ENCODE results near the gene SSBP1.
A peak's percentile ranks its signal among the peaks of the same experiment; 100 is the strongest.
"Not testable (repeated sequence)": the region's sequence is repeated elsewhere in the genome, so short reads cannot be mapped to it uniquely, and the experiment has no call there.

Gene SSBP1

GRCh38 chr7:141737836-141738591, at the start of gene SSBP1:
TSS of gene SSBP1 (plus strand) at chr7:141738358. CDS start at chr7:141739167, 809 bp downstream.
- peak; percentile 95 for DNase-seq

DNA sequence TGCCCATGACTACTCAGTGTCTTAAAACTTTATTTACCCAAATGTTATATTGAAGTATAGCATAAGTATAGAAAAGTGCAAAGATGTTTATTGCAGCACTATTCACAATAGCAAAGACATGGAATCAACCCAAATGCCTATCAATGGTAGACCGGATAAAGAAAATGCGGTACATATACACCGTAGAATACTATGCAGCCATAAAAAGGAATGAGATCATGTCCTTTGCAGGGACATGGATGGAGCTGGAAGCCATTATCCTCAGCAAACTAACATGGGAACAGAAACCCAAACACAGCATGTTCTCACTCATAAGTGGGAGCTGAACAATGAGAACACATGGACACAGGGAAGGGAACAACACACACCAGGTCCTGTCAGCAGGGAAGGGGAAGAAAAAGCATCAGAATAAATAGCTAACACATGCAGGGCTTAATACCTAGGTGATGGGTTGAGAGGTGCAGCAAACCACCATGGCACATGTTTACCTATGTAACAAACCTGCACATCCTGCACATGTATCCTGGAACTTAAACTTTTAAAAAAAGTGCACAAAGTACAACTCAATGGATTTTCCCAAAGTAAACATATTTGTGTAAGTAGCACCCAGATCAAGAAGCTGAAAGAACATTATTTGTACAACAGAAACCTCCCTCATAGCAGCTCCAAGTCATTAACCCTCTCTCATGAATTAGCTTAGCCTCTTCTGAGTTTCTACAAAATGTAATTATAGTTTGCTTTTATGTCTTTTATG, 48.9 kb upstream of the SSBP1 start:
- DNase-seq, result not testable (repeated sequence)

- no peak for DNase-seq
Observed at GRCh38 chr7:141691540-141691939, 46.6 kb upstream of the SSBP1 start.

DNA sequence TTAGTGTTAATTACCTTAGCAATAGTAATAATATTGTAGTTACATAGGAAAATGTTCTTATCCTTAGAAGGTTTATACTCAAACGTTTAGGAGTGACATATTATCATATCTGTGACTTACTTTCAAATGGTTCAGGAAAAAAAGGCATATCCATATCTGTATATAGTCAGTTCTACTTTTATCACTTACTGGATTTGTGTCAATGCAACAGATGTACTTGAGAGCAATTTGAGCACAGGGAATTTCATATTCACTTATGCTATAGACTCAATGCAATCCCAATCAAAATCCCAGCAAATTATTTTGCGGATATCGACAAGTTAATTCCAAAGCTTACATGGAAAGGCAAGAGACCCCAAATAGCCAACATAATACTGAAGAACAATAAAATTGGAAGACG, 46.2 kb upstream of the SSBP1 start:
- no peak for DNase-seq

- no peak for DNase-seq
Observed at GRCh38 chr7:141693082-141693481, 45.1 kb upstream of the SSBP1 start.

DNA sequence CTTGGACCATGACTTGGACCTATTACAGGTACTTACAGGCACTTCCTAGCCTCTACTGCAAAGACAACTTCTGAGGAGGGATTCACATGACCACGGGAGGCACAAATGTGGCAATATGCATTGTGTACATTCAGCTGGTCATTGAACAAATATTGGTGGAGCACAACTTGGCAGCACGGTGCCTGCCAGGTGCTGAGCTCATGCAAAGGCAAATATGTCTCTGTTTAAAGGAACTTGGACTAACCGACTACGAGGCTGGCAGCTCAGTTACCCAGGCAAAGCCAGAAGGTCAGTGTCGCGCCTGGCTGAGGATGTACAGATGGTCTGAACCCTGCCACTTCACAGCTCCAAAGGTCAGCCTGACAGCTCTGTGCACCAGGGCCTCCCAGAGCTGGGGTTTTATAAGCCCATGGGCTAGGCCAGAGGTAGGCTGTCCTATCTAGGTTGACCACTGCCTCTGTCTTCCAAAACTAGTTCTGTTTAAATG, 42.3 kb upstream of the SSBP1 start:
- DNase-seq, result no peak

DNA sequence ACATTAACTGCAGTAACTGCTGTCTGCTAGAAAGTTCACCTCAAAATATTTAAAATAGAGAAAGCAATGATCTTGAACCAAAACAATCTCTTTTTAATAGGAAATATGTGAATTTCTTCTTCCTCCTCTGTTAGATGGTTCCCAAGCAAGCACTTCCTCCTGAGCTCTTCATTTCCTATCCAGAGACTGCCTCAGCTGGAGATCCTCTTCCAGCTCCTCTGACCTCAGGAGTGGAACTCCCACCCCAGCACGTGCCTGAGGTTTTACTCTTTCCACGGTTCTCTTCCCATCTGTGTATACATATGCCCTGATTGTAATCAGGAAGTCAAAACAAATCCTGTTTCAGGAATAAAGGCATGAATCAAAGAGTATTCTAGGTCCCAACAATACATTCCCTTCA, 41.8 kb upstream of the SSBP1 start:
- DNase-seq, result no peak

- no peak for DNase-seq
Observed at GRCh38 chr7:141697211-141697871, 40.8 kb upstream of the SSBP1 start.

DNA sequence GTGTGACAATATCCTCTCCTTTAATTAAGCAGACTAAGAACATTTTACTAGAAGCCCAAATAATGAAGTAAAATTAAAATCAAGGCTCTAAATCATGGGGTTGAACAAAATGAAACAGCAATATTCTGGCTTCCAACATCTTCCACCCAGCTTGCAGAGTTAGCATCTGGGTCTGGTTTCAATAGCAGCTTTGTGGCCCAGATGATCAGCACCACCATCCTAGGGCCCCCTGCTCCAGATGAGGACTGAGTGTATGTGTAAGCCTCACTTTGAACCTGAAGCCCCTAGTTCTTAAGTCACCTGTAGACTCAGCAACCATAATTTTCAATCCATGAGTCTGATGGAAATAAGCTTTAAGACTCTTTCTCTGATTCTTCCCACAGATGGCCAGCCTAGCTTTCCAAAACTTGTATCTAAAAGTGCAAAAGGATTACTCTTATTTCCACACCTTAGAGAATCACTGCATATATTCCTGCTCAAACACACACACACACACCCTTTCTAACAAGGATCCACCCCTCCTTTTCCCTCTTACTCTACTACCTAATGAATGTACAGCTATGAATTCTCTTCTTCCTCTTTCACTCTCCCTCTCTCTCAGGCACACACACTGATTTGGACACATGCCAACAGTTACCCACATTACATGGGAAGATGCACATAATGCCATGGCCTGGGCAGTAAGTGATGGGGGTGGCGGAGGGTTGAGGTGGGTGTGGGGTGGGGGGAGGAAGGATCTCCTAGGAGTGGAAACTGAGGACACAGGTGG, 39.7 kb upstream of the SSBP1 start:
- no peak for DNase-seq

DNA sequence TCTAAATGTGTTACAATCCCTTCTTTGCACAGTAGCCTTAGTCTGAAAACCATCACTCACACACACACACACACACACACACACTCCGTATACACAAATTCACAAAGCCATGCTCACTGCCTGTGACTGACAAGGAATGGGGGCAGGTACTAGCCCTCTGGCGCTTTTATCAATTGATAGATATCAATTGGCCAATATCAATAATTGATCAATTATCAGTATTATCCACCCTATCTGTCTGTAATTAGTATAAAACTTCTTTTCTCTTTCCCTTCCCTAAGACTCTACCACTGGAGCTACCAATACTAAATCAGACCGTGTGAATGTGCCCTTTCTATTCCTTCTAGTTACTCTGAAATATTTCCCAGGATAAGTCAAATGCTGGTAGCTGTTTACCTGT, 38.3 kb upstream of the SSBP1 start:
- no peak for DNase-seq

DNA sequence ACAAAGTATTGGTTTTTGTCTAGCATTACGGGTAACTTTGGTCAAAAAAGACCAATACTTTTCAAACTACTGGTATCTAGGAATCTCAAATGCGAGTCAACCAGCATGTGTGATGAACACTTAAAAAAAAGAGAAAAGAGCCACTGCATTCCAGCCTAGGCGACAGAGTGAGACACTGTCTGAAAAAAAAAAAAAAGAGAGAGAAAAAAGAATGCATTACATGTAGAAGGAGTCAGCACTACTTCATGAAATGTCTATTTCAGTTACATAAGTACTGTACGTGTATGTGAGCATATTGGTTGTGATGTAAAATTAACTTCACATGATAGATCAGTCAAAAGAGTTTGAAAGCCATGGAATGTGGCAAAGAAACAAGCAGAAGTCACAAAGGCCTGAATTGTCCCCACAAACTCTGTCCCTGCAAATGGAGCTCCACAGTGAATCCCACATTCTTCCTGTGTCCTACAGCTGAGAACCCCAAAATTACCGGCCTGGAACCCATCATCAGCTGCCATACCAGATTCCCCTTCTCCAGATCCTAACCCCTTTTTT, 37.8 kb upstream of the SSBP1 start:
- no peak for DNase-seq

DNA sequence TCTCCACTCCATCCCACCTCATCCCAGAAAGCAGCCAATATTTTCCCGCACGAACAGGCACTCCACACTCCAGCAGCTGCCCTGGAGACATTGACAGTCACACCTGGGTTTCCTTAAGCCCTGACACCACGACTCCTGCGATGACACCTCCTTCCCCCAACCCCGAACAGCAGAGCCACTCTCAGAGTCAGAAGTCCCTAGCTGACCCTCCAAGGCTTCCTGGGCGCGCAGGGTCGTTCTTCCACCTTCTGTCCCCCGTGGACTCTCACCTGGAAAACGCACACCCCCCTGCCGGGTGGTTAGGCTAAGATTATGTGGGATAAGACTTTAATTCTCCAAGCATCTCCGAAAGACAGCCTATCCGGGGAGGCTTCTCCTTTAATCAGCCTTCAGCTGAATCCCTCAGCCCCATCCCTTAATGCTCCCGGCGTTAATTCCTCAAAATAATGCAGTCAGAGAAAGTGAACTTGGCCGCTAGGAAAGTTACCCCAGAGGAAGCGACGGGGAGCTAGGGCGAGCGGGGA, 37.2 kb upstream of the SSBP1 start:
- no peak for DNase-seq

- no peak for DNase-seq
Observed at GRCh38 chr7:141701489-141702046, 36.6 kb upstream of the SSBP1 start.

- DNase-seq, result no peak
Observed at GRCh38 chr7:141702047-141702567, 36.1 kb upstream of the SSBP1 start, which contains the start of gene DENND11. TSS of gene DENND11 (minus strand) at chr7:141702166. CDS start at chr7:141702153, 13 bp downstream.

GRCh38 chr7:141702892-141703291, 35.3 kb upstream of the SSBP1 start:
- DNase-seq, result no peak

DNA sequence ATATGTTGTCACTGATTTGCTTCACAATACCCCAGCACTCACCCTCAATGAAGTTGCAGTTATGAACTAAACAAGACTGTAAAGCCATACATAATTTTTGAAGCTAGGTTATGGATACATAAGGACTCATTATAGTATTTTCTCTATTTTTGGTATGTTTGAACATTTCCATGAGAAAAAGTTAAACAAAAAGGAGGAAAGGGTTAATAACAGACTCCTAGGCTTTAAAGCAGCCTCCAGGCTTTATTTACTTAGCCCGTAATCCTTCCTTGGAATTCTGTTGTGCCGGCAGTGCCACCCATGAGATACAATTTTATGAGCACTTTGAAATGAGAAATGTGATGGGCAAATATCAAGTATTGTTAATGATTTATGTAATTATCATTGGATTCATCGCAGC, 34.0 kb upstream of the SSBP1 start:
- DNase-seq, result no peak

GRCh38 chr7:141704741-141705140, 33.4 kb upstream of the SSBP1 start:
- DNase-seq, result no peak

- no peak for DNase-seq
Observed at GRCh38 chr7:141706239-141707064, 31.7 kb upstream of the SSBP1 start.

- no peak for DNase-seq
Observed at GRCh38 chr7:141708351-141708750, 29.8 kb upstream of the SSBP1 start, which contains the start of gene WEE2. TSS of gene WEE2 (plus strand) at chr7:141708353. CDS start at chr7:141708759, 406 bp downstream.

GRCh38 chr7:141709318-141709717, 28.8 kb upstream of the SSBP1 start:
- no peak for DNase-seq

GRCh38 chr7:141709749-141710148, 28.4 kb upstream of the SSBP1 start:
- no peak for DNase-seq

Measured in NCI-H446 treated with DMSO at 0.1 percent for 48 hours (cell line).